Hematopoietic multipotent progenitor cell treated with erythropoietin and hydrocortisone succinate and interleukin-3 and kit ligand, for 4 days (in vitro differentiated cells): ENCODE measurements around the gene SUPT5H.
"Not testable (repeated sequence)": the region's sequence is repeated elsewhere in the genome, so short reads cannot be mapped to it uniquely, and the experiment has no call there.

Experiments
- DNase-seq: peaks from one replicate; pipeline ENCODE4 v3.0.0-alpha.2; 2015

SUPT5H gene

GRCh38 chr19:39426170-39426569, 19.2 kb upstream of the SUPT5H start:
- DNase-seq: no peak

- no peak for DNase-seq
Observed at GRCh38 chr19:39427707-39428106, 17.7 kb upstream of the SUPT5H start.

GRCh38 chr19:39428283-39429112, 16.9 kb upstream of the SUPT5H start:
- DNase-seq: no peak

GRCh38 chr19:39430675-39431593, 14.4 kb upstream of the SUPT5H start:
- peak; percentile 49 for DNase-seq

GRCh38 chr19:39432677-39433025, 12.7 kb upstream of the SUPT5H start:
- no peak for DNase-seq

GRCh38 chr19:39433480-39434079, 11.8 kb upstream of the SUPT5H start:
- DNase-seq: no peak

GRCh38 chr19:39434123-39435076, 11.0 kb upstream of the SUPT5H start:
- DNase-seq: no peak

GRCh38 chr19:39435499-39436349, 9.7 kb upstream of the SUPT5H start, which contains the start of gene RPS16:
TSS of gene RPS16 (minus strand) at chr19:39435949. CDS start at chr19:39435895, 54 bp downstream.
- peak; percentile 100 for DNase-seq

- no peak for DNase-seq
Observed at GRCh38 chr19:39436350-39436716, 9.0 kb upstream of the SUPT5H start.

GRCh38 chr19:39438270-39438934, 7.0 kb upstream of the SUPT5H start:
- DNase-seq: no peak

- DNase-seq: peak; percentile 50
Observed at GRCh38 chr19:39444598-39445195, 685 bp upstream of the SUPT5H start.

- DNase-seq: no peak
Observed at GRCh38 chr19:39446365-39447084, 1.1 kb downstream of the SUPT5H start.

GRCh38 chr19:39448271-39448670, 2.9 kb downstream of the SUPT5H start:
- DNase-seq: no peak

- DNase-seq: no peak
Observed at GRCh38 chr19:39449116-39449797, 3.9 kb downstream of the SUPT5H start.

GRCh38 chr19:39451257-39451656, 5.9 kb downstream of the SUPT5H start:
- DNase-seq: not testable (repeated sequence)

GRCh38 chr19:39463403-39463802, 18.0 kb downstream of the SUPT5H start:
- DNase-seq: no peak

GRCh38 chr19:39465956-39466747, 20.8 kb downstream of the SUPT5H start:
- DNase-seq: no peak

- DNase-seq: no peak
Observed at GRCh38 chr19:39467941-39468340, 22.6 kb downstream of the SUPT5H start.
